GM21619 (cell line): ENCODE measurements around the gene ZCRB1.
"Not testable (repeated sequence)": the region's sequence is repeated elsewhere in the genome, so short reads cannot be mapped to it uniquely, and the experiment has no call there.

ENCODE experiments used
- ATAC-seq: cut with Tn5 transposase; IDR thresholded peaks from one replicate; pipeline ENCODE4 v1.9.1; 2021; ENCODE audit not compliant: unreplicated experiment

Gene ZCRB1

GRCh38 chr12:42325653-42326474, at the start of gene ZCRB1, which contains the start of gene PPHLN1:
TSS of gene ZCRB1 (minus strand) at chr12:42326094. CDS start at chr12:42324102, 1,992 bp downstream.
TSS of gene PPHLN1 (plus strand) at chr12:42326167. CDS start at chr12:42335903, 9,736 bp downstream.
- ATAC-seq, result peak; percentile 94

- no peak for ATAC-seq
Measured at GRCh38 chr12:42373669-42374068, 47.8 kb upstream of the ZCRB1 start.

GRCh38 chr12:42372154-42372791, 46.4 kb upstream of the ZCRB1 start:
- peak; percentile 78 for ATAC-seq

- no peak for ATAC-seq
Measured at GRCh38 chr12:42370013-42370412, 44.1 kb upstream of the ZCRB1 start.

GRCh38 chr12:42365486-42365885, 39.6 kb upstream of the ZCRB1 start:
- ATAC-seq, result no peak

- ATAC-seq, result no peak
Measured at GRCh38 chr12:42364692-42365091, 38.8 kb upstream of the ZCRB1 start.

- no peak for ATAC-seq
Measured at GRCh38 chr12:42362647-42363260, 36.9 kb upstream of the ZCRB1 start.

GRCh38 chr12:42361909-42362646, 36.2 kb upstream of the ZCRB1 start:
- no peak for ATAC-seq

GRCh38 chr12:42360747-42361403, 35.0 kb upstream of the ZCRB1 start:
- ATAC-seq, result peak; percentile 81

GRCh38 chr12:42356344-42356743, 30.4 kb upstream of the ZCRB1 start:
- no peak for ATAC-seq

- ATAC-seq, result not testable (repeated sequence)
Measured at GRCh38 chr12:42350021-42350407, 24.1 kb upstream of the ZCRB1 start.

- not testable (repeated sequence) for ATAC-seq
Measured at GRCh38 chr12:42349119-42350020, 23.5 kb upstream of the ZCRB1 start.

GRCh38 chr12:42346403-42347002, 20.6 kb upstream of the ZCRB1 start:
- ATAC-seq, result no peak

GRCh38 chr12:42343721-42344120, 17.8 kb upstream of the ZCRB1 start:
- no peak for ATAC-seq

- ATAC-seq, result no peak
Measured at GRCh38 chr12:42342028-42342427, 16.1 kb upstream of the ZCRB1 start.

GRCh38 chr12:42338280-42338679, 12.4 kb upstream of the ZCRB1 start:
- no peak for ATAC-seq

GRCh38 chr12:42336286-42336685, 10.4 kb upstream of the ZCRB1 start:
- ATAC-seq, result no peak

GRCh38 chr12:42332301-42333285, 6.7 kb upstream of the ZCRB1 start:
- ATAC-seq, result peak; percentile 88
